ENCODE measurements around the gene RPL41.

Gene RPL41

DNA sequence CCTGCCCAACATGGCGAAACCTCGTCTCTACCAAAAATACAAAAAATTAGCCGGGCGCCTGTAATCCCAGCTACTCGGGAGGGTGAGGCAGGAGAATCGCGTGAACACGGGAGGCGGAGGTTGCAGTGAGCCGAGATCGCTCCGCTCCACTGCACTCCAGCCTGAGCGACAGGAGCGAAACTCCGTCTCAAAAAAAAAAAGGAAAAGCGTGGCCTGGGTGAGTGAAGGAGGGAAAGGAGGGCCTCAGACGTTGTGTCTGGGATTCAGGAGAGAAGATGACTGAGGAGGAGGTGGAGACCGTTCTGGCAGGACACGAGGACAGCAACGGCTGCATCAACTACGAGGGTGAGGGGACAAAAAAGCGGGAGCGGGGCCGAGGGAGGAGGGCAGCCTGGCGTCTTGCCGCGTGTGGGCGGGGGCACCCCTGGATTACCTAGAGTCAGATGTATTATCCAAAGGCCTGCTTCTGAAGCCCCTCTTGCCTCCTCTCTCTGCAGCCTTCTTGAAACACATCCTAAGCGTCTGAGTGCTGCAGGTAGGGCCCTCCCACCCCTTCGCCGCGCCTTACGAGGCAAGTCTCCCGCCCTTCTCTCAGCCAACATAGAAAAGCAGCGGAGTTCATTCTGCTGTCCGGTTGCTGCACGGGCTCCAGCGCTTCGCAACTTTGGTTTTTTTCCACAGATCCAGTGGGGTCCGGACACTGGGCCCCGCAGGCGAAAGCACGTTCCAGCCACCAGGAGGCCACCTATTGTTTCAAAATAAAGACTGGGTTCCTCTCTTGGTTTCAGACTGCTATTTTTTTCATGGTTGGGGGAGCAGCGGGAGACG lies 41.0 kb downstream of the RPL41 start:
- peak; percentile 91 for DNase-seq

DNA sequence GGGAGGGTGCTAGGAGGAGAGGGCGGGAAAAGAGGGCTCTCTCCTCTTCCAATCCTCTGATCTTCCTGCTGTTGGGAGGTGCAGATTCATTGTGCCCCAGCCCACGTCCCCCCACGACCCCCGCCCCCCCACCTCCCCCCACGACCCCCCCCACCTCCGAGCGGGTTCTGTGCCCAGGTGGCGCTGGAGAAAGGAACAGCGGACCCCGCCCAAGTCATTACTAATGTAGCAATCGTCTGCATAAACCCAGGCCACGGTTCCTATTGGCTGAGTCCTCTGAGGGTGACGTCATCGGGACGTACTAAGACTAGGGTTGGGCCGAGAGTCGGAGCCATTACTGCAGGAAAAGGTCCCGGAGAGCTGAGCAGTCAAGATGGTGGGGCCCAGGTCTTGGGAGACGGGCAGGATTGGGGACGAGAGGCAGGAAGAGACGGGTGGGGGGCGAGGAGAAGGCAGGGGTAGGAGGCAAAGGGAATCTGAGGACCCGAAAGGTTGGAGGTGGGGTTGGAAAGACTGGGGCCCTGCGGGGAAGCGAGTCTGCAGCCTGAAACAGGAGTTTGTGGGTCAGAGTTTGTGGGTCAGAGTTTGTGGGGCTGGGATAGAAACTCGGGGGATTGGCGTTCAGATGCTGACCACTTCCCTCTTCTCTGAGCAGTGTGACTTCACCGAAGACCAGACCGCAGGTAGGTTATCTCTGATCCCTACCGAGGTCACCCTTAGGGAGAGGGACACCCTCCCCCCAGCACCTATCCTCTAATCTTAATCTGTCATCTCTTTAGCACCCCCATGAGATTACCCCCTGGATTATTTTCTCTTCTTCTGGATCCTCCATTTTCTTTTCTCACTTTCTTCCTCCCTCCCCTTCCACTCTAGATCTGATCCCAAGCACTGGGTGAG lies 41.8 kb downstream of the RPL41 start, which contains the start of gene MYL6:
TSS of gene MYL6 (plus strand) at position 331 of the 897 bp plus-strand sequence. CDS start at position 374, 43 bp downstream.
- peak; percentile 98 for DNase-seq

DNA sequence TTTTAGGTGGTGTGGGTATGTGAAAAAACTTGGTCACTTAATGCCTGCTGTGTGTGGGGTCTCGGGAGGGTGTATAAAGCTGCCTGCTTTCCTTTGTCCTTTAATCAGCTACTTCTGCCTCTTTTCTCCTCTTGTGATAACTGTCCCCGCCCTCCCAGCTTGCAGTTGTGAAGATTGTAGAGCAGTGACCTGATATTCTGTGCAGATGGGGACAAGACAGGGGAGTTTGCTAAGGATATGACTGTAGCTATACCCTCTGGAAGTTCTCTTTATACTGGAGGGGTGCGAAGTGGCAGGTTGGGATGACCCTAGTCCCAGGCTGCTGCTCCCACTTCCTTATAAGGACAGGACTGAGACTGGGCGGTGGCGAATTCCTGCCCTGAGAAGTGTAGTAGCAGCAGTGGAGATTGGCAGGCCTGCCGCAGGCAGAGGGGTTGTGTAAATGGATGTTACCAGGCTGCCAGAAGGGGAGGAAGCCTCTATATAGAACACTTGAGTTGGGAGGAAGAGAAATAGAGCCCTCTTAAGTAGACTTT lies 42.6 kb downstream of the RPL41 start:
- DNase-seq, result peak; percentile 76

DNA sequence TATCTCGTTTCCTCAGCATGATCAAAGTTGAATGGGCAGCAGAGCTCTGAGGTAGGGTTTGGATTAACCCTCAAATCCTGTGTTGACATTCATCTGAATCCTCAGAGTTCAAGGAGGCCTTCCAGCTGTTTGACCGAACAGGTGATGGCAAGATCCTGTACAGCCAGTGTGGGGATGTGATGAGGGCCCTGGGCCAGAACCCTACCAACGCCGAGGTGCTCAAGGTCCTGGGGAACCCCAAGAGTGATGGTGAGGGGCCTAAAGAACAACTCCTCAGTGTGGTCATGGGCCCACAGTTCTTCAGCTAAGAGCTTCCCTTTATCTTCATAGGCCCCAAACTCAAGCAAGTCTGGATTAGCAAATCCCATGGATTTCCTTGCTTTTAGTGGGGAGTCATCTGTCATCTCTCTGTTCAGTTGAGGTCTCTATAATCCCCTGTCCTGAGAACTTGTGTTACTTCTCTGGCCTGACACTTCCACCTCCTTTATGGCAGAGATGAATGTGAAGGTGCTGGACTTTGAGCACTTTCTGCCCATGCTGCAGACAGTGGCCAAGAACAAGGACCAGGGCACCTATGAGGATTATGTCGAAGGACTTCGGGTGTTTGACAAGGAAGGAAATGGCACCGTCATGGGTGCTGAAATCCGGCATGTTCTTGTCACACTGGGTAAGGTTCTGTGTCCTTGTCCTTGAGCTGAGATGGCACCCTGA lies 43.2 kb downstream of the RPL41 start:
- no peak for DNase-seq

DNA sequence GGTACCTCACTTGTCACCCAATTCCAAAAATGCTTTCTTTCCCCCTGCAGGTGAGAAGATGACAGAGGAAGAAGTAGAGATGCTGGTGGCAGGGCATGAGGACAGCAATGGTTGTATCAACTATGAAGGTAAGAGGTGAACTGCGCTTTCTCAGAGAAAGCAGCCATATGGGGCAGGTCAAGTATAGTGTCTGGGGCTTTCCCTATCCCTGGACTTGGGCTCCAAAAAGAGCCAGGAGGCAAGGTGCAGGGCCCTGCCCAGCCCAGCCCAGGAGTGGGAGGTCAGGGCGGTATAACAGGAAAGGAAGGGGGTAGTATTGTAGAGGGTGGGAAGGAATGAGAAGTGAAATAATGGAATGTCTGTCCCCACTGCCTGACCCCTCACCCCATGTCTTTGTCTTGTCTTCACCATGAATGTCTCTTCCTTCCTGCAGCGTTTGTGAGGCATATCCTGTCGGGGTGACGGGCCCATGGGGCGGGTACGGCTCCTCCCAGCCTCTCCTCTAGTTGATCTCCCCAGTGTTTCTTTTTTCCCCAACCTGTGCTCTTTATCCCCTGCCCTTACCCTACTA lies 43.8 kb downstream of the RPL41 start:
- no peak for DNase-seq

DNA sequence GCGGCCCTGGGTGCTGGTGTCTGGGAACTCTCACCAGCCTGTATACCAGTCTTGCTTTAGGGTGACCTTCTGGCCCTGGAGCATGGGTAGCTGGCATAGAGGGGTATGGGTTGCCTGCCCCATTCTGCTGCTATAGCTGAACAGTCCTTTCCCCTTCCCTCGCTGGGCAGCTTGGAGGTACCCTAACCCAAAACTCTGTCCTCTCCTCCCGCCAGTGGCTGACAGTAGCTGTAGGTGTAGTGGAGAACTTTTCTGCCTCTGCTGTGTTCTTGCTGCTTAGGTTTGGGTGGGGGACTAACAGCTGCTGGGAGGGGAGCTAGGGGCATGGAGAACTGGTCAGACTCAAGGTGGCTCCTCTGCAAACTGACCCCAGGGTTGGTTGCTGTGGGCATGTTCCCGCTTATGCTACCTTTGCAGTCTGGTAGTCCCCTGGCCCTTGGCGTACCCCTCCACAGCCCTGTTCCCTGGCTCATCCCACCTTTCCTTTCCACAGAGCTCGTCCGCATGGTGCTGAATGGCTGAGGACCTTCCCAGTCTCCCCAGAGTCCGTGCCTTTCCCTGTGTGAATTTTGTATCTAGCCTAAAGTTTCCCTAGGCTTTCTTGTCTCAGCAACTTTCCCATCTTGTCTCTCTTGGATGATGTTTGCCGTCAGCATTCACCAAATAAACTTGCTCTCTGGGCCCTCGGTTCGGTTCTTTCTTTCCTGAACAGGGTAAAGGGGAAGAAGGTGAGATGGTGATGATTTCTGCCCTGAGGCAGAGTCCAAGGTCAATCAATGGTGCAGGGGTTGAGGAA lies 44.7 kb downstream of the RPL41 start:
- DNase-seq, result no peak

DNA sequence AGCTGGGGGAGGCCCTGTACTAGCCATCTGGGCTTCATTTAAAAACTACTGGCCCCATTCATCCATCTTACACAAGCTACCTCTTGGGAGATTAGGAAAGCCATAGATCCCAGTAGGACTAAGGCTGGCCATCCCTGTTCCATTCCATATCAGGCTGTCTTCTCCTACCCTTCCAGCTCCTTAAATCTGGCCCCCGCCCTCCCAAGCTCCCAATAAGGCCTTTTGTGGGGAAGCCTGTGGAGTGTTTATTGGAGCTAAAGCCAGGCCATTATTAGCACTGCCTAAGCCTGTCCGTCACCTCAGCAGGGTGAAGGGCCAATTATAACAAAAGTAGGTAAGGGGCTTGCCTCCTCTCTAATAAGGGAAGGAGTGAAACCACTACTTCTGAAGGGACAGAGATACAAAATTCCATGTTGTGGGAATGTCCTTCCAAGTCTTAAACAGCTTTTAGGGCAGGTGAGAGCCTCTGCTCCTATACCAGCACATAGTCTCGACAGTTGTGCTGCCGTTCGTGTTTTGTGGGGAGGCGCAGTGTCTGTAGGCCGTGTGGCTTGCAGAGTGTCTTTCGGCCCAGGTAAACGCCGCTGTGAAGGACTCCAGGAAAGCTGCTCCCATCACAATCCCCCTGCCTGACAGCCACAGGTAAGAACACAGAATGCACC lies 45.4 kb downstream of the RPL41 start:
- no peak for DNase-seq

DNA sequence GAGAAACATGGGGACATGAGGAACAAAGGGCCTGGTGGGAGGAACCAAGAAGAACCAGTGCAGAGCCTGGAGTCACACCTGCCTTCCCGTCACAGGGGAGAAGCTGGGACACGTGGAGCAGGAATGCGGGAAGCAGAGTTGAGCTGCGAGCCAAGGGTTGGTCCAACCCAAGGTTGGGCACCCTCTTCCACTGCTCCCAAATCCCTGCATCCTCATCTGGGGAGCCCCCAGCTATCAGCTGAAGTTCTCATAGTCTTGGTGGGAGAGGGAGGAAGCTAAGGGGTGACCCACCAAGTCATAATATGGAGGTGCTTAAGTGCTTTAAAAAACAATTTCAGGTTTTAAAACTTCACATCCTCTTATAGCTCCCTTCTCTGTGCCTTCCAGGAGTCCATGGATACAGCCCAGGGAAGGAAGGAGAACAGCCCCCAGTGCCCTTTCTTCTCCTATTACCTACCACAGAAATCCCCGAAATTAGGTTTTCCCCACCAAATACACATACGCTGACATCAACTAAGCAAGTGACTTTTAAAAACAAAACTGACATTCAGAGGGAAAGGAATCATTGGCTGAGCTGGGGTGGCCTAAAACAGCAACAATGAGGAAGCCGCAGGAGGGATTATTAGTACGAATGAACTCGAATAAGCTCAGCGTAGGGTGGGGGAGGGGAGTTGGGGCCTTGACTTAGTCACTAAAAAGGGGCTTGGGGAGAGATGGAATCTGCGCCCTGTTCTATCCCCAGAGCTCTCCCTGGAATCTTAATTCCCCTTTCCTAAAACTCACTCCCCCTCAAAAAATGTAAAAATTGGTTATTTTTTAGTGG lies 46.2 kb downstream of the RPL41 start:
- no peak for DNase-seq

DNA sequence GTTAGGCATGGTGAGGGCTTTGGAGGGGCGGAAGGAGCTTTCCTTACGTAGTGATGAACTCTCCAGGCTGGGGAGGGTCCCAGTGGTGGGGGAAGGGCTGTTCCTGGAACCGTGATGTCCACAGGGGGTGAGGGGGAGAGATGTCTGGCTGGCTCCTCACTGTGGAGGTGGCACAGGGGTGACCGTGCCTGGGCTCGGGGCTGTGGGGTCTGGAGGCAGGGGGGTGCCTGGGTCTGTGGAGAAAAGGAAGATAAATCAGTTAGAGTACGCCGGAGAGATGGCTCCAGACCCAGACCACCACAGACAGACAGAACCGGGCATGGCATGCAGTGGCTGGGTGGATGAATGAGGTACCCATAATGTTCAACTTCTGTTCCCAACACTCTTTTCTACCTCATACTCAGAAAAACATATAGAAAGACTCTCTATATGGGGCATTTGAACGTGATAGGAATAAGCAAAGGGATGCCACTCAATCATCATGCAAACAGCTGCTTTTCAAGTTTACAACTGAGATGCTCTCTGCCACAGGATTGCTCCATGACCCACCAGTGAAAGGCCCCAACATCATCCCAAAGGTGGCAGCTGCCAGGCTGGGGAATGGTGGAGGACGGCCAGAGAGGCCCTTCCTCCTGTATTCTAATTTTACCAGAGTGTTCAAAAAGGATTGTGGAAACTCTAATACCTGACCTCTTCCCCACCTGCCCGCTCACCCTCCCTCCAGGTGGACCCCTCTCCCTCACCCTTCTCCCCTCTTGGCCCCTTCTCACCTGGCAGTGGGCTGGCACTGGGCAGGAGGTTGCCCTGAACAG lies 47.3 kb downstream of the RPL41 start:
- no peak for DNase-seq

DNA sequence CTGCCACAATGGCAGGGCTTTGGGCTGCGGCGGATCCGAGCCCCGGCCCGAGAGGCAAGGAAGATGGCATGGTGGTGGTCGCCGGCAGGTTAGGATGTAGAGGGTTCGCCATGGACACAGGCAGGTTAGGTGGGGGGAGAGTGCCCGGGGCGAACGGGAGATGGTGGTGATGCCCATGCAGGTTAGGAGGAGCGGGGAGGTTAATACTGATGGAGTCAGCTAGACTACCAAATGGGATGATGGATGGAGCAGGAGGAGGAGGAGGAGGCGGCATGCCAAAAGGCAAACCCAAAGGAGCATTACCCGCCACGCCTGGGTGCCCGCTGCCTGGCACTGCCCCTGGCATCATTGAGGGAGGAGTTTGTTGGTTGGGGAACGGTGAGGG lies 47.9 kb downstream of the RPL41 start:
- no peak for DNase-seq

DNA sequence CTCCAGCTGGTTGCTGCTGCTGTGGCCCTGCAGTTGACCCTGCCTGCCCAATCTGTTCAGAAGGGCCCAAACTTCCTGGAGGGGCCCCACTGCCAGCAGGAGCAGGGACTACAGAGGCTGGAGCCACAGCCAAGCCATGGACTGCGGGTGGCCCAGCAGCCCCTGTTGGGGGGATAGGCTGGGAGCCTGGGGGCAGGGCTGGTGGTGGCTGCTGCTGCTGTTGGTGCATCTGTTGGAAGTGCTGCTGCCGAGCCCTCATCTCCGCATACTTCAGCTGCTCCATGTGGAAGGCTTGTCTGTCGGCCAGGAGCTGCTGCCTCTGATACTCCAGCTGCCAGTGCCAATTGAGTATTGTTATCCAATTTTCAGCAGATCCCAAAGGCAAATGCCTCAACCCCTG lies 48.9 kb downstream of the RPL41 start:
- no peak for DNase-seq

All from fibroblast of skin of right quadriceps (primary cell).